Measurements from ENCODE around the gene OLA1. TPM values are rescaled to one million over a fixed set of nuclear protein-coding genes. Genes with fewer than 3 reads are reported as not detected.

OLA1 gene
- polyA plus RNA-seq, 1 experiment, result 36.7 TPM

DNA sequence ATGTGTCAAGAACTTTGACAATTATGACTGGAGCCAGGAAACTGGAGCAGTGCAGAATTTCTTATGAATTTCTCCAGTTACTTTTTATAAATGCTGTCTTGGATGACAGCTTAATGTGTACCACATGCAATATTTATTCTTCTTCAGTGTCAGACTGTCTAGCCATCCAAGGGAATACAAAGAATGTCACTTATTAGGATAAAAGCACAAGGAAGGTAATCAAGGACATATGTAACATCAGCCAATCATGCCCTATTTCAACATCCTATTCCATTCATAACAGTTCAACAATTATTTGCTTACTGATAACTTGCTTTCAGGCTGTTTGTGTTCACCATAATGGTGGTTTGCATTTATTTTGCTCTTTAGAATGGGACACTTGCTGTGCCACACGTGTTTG lies 139.8 kb downstream of the OLA1 start:
- no peaks in the 10 kb centered on the region for H3K36me3 ChIP-seq (ENCODE audit: control insufficient read depth, insufficient read depth, low read length)
- H3K27me3 ChIP-seq (ENCODE audit: control insufficient read depth, insufficient read depth, low read length), result no peaks in the 10 kb centered on the region
- ChIA-PET CTCF (no interaction called here), POLR2A (no interaction called here)
- H3K4me3 ChIP-seq (ENCODE audit: low read depth, low read length), result no peak overlapping the region
- no peak for DNase-seq (ENCODE audit: low read depth)
- TF ChIP-seq, protein P1, sequence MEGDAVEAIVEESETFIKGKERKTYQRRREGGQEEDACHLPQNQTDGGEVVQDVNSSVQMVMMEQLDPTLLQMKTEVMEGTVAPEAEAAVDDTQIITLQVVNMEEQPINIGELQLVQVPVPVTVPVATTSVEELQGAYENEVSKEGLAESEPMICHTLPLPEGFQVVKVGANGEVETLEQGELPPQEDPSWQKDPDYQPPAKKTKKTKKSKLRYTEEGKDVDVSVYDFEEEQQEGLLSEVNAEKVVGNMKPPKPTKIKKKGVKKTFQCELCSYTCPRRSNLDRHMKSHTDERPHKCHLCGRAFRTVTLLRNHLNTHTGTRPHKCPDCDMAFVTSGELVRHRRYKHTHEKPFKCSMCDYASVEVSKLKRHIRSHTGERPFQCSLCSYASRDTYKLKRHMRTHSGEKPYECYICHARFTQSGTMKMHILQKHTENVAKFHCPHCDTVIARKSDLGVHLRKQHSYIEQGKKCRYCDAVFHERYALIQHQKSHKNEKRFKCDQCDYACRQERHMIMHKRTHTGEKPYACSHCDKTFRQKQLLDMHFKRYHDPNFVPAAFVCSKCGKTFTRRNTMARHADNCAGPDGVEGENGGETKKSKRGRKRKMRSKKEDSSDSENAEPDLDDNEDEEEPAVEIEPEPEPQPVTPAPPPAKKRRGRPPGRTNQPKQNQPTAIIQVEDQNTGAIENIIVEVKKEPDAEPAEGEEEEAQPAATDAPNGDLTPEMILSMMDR (IDR thresholded peaks at IDR 0.05; ENCODE audit: insufficient read depth, low read depth, low read length), result no peak

GRCh38 chr2:174106736-174107135 lies 141.6 kb downstream of the OLA1 start:
- ChIA-PET CTCF (interaction anchor here (1.3 kb wide), 1 partner anchor 208 kb away, joined by 3 read pairs; no protein-coding TSS in a partner anchor), POLR2A (no interaction called here)
- H3K4me3 ChIP-seq (ENCODE audit: low read depth, low read length), result no peak overlapping the region
- TF ChIP-seq, protein P1 (IDR thresholded peaks at IDR 0.05; ENCODE audit: insufficient read depth, low read depth, low read length), result no peak
- H3K36me3 ChIP-seq (ENCODE audit: control insufficient read depth, insufficient read depth, low read length), result no peaks in the 10 kb centered on the region
- no peaks in the 10 kb centered on the region for H3K27me3 ChIP-seq (ENCODE audit: control insufficient read depth, insufficient read depth, low read length)
- no peak for DNase-seq (ENCODE audit: low read depth)

GRCh38 chr2:174094542-174094941 lies 153.8 kb downstream of the OLA1 start:
- no peaks in the 10 kb centered on the region for H3K27me3 ChIP-seq (ENCODE audit: control insufficient read depth, insufficient read depth, low read length)
- POLR2A ChIA-PET, result no interaction called here
- H3K4me3 ChIP-seq (ENCODE audit: low read depth, low read length), result no peak overlapping the region
- H3K36me3 ChIP-seq (ENCODE audit: control insufficient read depth, insufficient read depth, low read length), result no peaks in the 10 kb centered on the region
- no peak for DNase-seq (ENCODE audit: low read depth)
- TF ChIP-seq, protein P1 (IDR thresholded peaks at IDR 0.05; ENCODE audit: insufficient read depth, low read depth, low read length), result no peak
- CTCF ChIA-PET, result no interaction called here

- POLR2A ChIA-PET, result no interaction called here
- H3K27me3 ChIP-seq (ENCODE audit: control insufficient read depth, insufficient read depth, low read length), result no peaks in the 10 kb centered on the region
- no peaks in the 10 kb centered on the region for H3K36me3 ChIP-seq (ENCODE audit: control insufficient read depth, insufficient read depth, low read length)
- TF ChIP-seq, protein P1 (IDR thresholded peaks at IDR 0.05; ENCODE audit: insufficient read depth, low read depth, low read length), result no peak
- CTCF ChIA-PET, result interaction anchor here (1.1 kb wide), 1 partner anchor 9 kb away, joined by 3 read pairs; no protein-coding TSS in a partner anchor
- H3K4me3 ChIP-seq (ENCODE audit: low read depth, low read length), result no peak overlapping the region
- no peak for DNase-seq (ENCODE audit: low read depth)
Measured at GRCh38 chr2:174090476-174090875, 157.9 kb downstream of the OLA1 start.

DNA sequence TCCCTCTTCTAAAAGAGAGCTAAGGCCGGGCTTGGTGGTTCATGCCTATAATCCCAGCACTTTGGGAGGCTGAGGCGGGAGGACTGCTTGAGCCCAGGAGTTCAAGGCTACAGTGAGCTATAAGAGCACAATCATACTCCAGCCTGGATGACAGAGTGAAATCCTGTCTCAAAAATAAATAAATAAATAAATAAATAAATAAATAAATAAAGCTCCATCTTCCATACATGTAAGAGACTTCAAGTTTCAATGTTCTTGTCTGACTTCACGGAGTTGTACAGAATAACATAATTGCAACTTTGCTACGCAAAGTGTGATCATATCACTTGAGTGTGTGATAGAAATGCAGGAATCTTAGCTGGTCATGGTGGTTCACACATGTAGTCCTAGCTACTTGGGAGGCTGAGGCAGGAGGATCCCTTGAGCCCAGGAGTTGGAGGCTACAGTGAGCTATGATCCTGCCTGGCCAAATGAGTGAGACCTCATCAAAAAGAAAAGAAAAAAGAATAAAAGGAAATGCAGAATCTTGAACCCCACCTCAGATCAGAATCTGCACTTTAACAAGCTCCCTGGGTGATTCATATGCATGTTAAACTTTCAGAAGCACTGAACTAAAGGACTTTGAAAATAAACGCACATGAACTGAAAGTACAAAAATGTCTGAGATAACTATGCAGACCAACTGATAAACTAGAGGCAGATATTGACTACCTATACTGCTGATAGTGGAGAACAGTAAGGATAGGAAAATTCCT lies 159.4 kb downstream of the OLA1 start:
- ChIA-PET POLR2A (no interaction called here), CTCF (interaction anchor here (1.2 kb wide), 1 partner anchor 10 kb away, joined by 3 read pairs; no protein-coding TSS in a partner anchor)
- TF ChIP-seq, protein P1 (IDR thresholded peaks at IDR 0.05; ENCODE audit: insufficient read depth, low read depth, low read length), result no peak
- H3K36me3 ChIP-seq (ENCODE audit: control insufficient read depth, insufficient read depth, low read length), result no peaks in the 10 kb centered on the region
- H3K27me3 ChIP-seq (ENCODE audit: control insufficient read depth, insufficient read depth, low read length), result no peaks in the 10 kb centered on the region
- no peak overlapping the region for H3K4me3 ChIP-seq (ENCODE audit: low read depth, low read length)
- no peak for DNase-seq (ENCODE audit: low read depth)

All from BJ (cell line).